PC-9 (cell line): Measurements from ENCODE around the gene PCK2. TPM values are rescaled to one million over a fixed set of nuclear protein-coding genes. Genes with fewer than 3 reads are reported as not detected.

Experiments used
- BruUV-seq: library from RNA; stranded (reverse); fragments of 400-500 nt; replicated peaks from 2 replicates; lab custom pipeline; 2021; lab: Mats Ljungman, UMichigan
- CTCF ChIA-PET: fragments of 300-600 bp; sonication (Branson Sonifier 250); formaldehyde crosslinking; loops from one replicate; lab custom pipeline; 2022; ENCODE audit warnings: antibody characterized with exemption; lab: Charles Lee
- POLR2A ChIA-PET: fragments of 300-600 bp; sonication (Branson Sonifier 250); formaldehyde crosslinking; loops from one replicate; lab custom pipeline; 2022; ENCODE audit warnings: antibody characterized with exemption; ENCODE audit not compliant: unreplicated experiment; lab: Charles Lee
- DNase-seq, 2 experiments: peaks; one replicate each; pipeline versions ENCODE4 v3.0.0 to v3.0.0-alpha.2; 2015 to 2022; ENCODE audit warnings: mixed read lengths in 1 of 2
- H2AFZ ChIP-seq: fragments of 200-600 bp; sonication (generic); 2 replicates; pipeline ENCODE4 v1.8.1; 2017; ENCODE audit warnings: antibody characterized with exemption
- H3F3A ChIP-seq: fragments of 200-600 bp; sonication (generic); 2 replicates; pipeline ENCODE4 v1.8.1; 2017; ENCODE audit warnings: antibody characterized with exemption, mild to moderate bottlenecking, low read depth; ENCODE audit not compliant: insufficient read depth
- H3K27ac ChIP-seq: fragments of 200-600 bp; sonication (generic); 2 replicates; pipeline ENCODE4 v1.6.1; 2016; ENCODE audit warnings: mixed run types
- H3K27me3 ChIP-seq: fragments of 200-600 bp; sonication (generic); 2 replicates; pipeline ENCODE4 v1.6.1; 2016; ENCODE audit warnings: low read depth, mixed run types; ENCODE audit not compliant: insufficient read depth
- H3K36me3 ChIP-seq: fragments of 200-600 bp; sonication (generic); 2 replicates; pipeline ENCODE4 v1.6.1; 2016; ENCODE audit warnings: low read depth, mixed run types
- H3K4me1 ChIP-seq: fragments of 200-600 bp; sonication (generic); replicated peaks from 2 replicates; pipeline ENCODE4 v1.6.1; 2016; ENCODE audit warnings: mixed run types; ENCODE audit not compliant: insufficient read depth
- H3K4me2 ChIP-seq: fragments of 200-600 bp; sonication (generic); 2 replicates; pipeline ENCODE4 v1.6.1; 2017; ENCODE audit warnings: mixed run types
- H3K4me3 ChIP-seq: fragments of 200-600 bp; sonication (generic); 2 replicates; pipeline ENCODE4 v1.6.1; 2016; ENCODE audit warnings: mixed run types
- H3K79me2 ChIP-seq: fragments of 200-600 bp; sonication (generic); 2 replicates; pipeline ENCODE4 v1.6.1; 2017; ENCODE audit warnings: low read depth, mixed run types
- H3K9me2 ChIP-seq: fragments of 200-600 bp; sonication (generic); 2 replicates; pipeline ENCODE4 v1.8.1; 2017; ENCODE audit warnings: mild to moderate bottlenecking; ENCODE audit not compliant: insufficient read depth
- H3K9me3 ChIP-seq: fragments of 200-600 bp; sonication (generic); 2 replicates; pipeline ENCODE4 v1.8.1; 2016; ENCODE audit warnings: low read depth; ENCODE audit not compliant: insufficient read depth
- H4K20me1 ChIP-seq: fragments of 200-600 bp; sonication (generic); 2 replicates; pipeline ENCODE4 v1.8.1; 2017; ENCODE audit not compliant: insufficient read depth
- EZH2 ChIP-seq: fragments of 200-600 bp; sonication (generic); IDR thresholded peaks from 2 replicates; pipeline ENCODE4 v1.8.0; 2017; ENCODE audit warnings: antibody characterized with exemption, low read depth
- intact Hi-C: fragments of 100-400 bp; cut with micrococcal nuclease; formaldehyde crosslinking; loops from one replicate; pipeline ENCODE4 v1.10.0; 2022; ENCODE audit not compliant: unreplicated experiment
- total RNA-seq: library from RNA; stranded (reverse); gene quantifications from 2 replicates; pipeline ENCODE4 v1.2.3, GENCODE V29; 2021
- TF ChIP-seq, protein P1 (sequence below): fragments of 200-600 bp; sonication (generic); conservative IDR thresholded peaks from 2 replicates; pipeline ENCODE4 v1.6.1; 2017; ENCODE audit warnings: mixed run types, antibody characterized with exemption, mild to moderate bottlenecking, moderate library complexity

Gene PCK2
- total RNA-seq, 1 experiment from 2014 or later = 77.4 TPM

DNA sequence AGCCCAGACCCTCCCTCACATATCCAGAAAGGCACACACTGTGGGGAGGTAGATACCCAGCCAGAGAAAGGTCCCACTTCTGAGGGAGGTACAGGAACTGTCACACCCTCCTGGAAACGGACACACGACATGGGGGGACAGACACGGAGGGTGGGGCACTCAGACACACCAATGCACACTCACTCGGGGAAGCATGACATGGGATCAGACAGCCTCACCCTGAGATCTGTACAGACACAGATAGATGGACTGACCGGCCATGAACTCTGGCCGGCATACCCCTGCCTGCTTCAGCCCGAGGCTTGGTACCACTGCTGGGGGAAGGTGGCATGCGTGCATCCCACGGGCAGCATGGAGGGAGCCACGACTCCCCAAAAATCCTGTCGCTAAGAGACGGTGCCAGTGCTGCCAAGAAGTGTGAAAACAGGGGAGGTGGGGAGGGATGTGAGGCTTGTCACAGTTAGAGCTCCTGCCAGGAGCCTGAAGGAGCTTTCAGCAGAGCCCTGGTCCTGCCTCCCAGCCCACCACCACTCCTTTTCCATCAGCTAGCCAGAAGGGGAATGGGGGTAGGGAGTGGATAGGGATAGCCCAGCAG is 22.2 kb upstream of the PCK2 start:
- ChIA-PET CTCF (no interaction called here), POLR2A (no interaction called here)
- no TSS peak for BruUV-seq
- no peak overlapping the region for H3K4me3 ChIP-seq
- intact Hi-C loops = no loop called here
- H3F3A ChIP-seq = no peaks in the 10 kb centered on the region
- H3K36me3 ChIP-seq = no peaks in the 10 kb centered on the region
- no peak overlapping the region for H3K27ac ChIP-seq
- no peaks in the 10 kb centered on the region for H3K9me2 ChIP-seq
- no peak overlapping the region for H2AFZ ChIP-seq
- peaks cover 13% of the 10 kb centered on the region for H3K27me3 ChIP-seq
- no peaks in the 10 kb centered on the region for H3K4me1 ChIP-seq
- H3K9me3 ChIP-seq = no peaks in the 10 kb centered on the region
- H4K20me1 ChIP-seq = no peaks in the 10 kb centered on the region
- H3K4me2 ChIP-seq = no peak overlapping the region
- H3K79me2 ChIP-seq = no peaks in the 10 kb centered on the region
- TF ChIP-seq, protein P1, sequence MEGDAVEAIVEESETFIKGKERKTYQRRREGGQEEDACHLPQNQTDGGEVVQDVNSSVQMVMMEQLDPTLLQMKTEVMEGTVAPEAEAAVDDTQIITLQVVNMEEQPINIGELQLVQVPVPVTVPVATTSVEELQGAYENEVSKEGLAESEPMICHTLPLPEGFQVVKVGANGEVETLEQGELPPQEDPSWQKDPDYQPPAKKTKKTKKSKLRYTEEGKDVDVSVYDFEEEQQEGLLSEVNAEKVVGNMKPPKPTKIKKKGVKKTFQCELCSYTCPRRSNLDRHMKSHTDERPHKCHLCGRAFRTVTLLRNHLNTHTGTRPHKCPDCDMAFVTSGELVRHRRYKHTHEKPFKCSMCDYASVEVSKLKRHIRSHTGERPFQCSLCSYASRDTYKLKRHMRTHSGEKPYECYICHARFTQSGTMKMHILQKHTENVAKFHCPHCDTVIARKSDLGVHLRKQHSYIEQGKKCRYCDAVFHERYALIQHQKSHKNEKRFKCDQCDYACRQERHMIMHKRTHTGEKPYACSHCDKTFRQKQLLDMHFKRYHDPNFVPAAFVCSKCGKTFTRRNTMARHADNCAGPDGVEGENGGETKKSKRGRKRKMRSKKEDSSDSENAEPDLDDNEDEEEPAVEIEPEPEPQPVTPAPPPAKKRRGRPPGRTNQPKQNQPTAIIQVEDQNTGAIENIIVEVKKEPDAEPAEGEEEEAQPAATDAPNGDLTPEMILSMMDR = no peak
- TF ChIP-seq EZH2 = no peak
- DNase-seq = no peak

GRCh38 chr14:24072436-24072835 is 21.7 kb upstream of the PCK2 start:
- Histone ChIP-seq H3K9me3 (no peaks in the 10 kb centered on the region), H2AFZ (no peak overlapping the region), H3K36me3 (no peaks in the 10 kb centered on the region), H4K20me1 (no peaks in the 10 kb centered on the region), H3K4me2 (no peak overlapping the region), H3K79me2 (no peaks in the 10 kb centered on the region), H3K4me1 (no peaks in the 10 kb centered on the region), H3F3A (no peaks in the 10 kb centered on the region), H3K9me2 (no peaks in the 10 kb centered on the region), H3K27ac (no peak overlapping the region), H3K4me3 (no peak overlapping the region), H3K27me3 (peaks cover 13% of the 10 kb centered on the region)
- TF ChIP-seq EZH2 = no peak
- TF ChIP-seq, protein P1 = no peak
- BruUV-seq = no TSS peak
- intact Hi-C loops = no loop called here
- DNase-seq = no peak
- ChIA-PET CTCF (no interaction called here), POLR2A (no interaction called here)

GRCh38 chr14:24072881-24073877 is 20.9 kb upstream of the PCK2 start:
- H3K27me3 ChIP-seq = peaks cover 9% of the 10 kb centered on the region
- ChIA-PET CTCF (no interaction called here), POLR2A (no interaction called here)
- BruUV-seq = no TSS peak
- no peak overlapping the region for H3K4me3 ChIP-seq
- H4K20me1 ChIP-seq = no peaks in the 10 kb centered on the region
- no peaks in the 10 kb centered on the region for H3K9me2 ChIP-seq
- H3K4me1 ChIP-seq = no peaks in the 10 kb centered on the region
- TF ChIP-seq EZH2 = no peak
- TF ChIP-seq, protein P1 = no peak
- no peaks in the 10 kb centered on the region for H3K36me3 ChIP-seq
- H3F3A ChIP-seq = no peaks in the 10 kb centered on the region
- DNase-seq = no peak
- no peaks in the 10 kb centered on the region for H3K9me3 ChIP-seq
- H3K27ac ChIP-seq = no peak overlapping the region
- no peaks in the 10 kb centered on the region for H3K79me2 ChIP-seq
- intact Hi-C loops = no loop called here
- H2AFZ ChIP-seq = no peak overlapping the region
- H3K4me2 ChIP-seq = no peak overlapping the region
